ENCODE measurements around the gene TRA2A.

The TRA2A gene

DNA sequence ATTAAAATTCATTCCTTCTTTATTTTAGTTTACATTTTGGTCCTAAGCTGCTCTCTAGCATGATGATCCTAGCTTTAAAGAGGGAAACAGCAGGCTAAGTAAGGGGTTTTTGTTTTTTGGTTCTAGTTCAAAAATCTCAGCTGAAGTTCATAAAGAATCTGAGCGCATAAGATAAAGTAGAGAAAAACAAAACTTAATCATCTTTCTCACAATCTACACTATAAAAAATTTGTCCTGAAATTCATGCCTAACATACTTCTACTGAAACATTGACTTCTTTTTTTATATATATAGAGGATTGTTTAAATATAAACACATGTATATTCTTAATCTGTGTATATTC lies 54.7 kb downstream of the TRA2A start:
- H3K36me3 ChIP-seq (ENCODE audit: insufficient read depth, low read length) = no peaks in the 10 kb centered on the region
- TF ChIP-seq CTCF (conservative IDR thresholded peaks at IDR 0.05; ENCODE audit: low read length) (no peak), EZH2phosphoT487 (IDR thresholded peaks at IDR 0.05; ENCODE audit: borderline replicate concordance) (no peak)
- peaks cover 14% of the 10 kb centered on the region for H3K27me3 ChIP-seq (ENCODE audit: insufficient read depth, low read length, poor library complexity, severe bottlenecking)
- no peaks in the 10 kb centered on the region for H3K79me2 ChIP-seq (ENCODE audit: insufficient read depth, low read length)
- H2AFZ ChIP-seq (ENCODE audit: low read length) = no peak overlapping the region
- no peaks in the 10 kb centered on the region for H4K20me1 ChIP-seq (ENCODE audit: insufficient read depth, low read length, poor library complexity, severe bottlenecking)
- H3K4me3 ChIP-seq (ENCODE audit: low read length, poor library complexity, severe bottlenecking) = no peak overlapping the region
- H3K4me2 ChIP-seq (ENCODE audit: low read depth, low read length, poor library complexity, severe bottlenecking) = no peak overlapping the region
- H3K9me3 ChIP-seq (ENCODE audit: insufficient read depth, low read depth, low read length) = no peaks in the 10 kb centered on the region
- no peaks in the 10 kb centered on the region for H3K4me1 ChIP-seq (ENCODE audit: insufficient read depth, low read length, poor library complexity, severe bottlenecking)
- no peaks in the 10 kb centered on the region for H3K9me2 ChIP-seq (replicated peaks; ENCODE audit: low read depth, low read length)
- no peak overlapping the region for H3K9ac ChIP-seq (ENCODE audit: low read depth, low read length, poor library complexity, severe bottlenecking)
- no peaks in the 10 kb centered on the region for H3F3A ChIP-seq (ENCODE audit: low read depth)

GRCh38 chr7:23476286-23477156 lies 55.3 kb downstream of the TRA2A start:
- no peaks in the 10 kb centered on the region for H3K79me2 ChIP-seq (ENCODE audit: insufficient read depth, low read length)
- no peak overlapping the region for H3K9ac ChIP-seq (ENCODE audit: low read depth, low read length, poor library complexity, severe bottlenecking)
- H3K9me3 ChIP-seq (ENCODE audit: insufficient read depth, low read depth, low read length) = no peaks in the 10 kb centered on the region
- TF ChIP-seq CTCF (conservative IDR thresholded peaks at IDR 0.05; ENCODE audit: low read length) (no peak), EZH2phosphoT487 (IDR thresholded peaks at IDR 0.05; ENCODE audit: borderline replicate concordance) (no peak)
- no peaks in the 10 kb centered on the region for H4K20me1 ChIP-seq (ENCODE audit: insufficient read depth, low read length, poor library complexity, severe bottlenecking)
- H3K4me3 ChIP-seq (ENCODE audit: low read length, poor library complexity, severe bottlenecking) = no peak overlapping the region
- H3K9me2 ChIP-seq (replicated peaks; ENCODE audit: low read depth, low read length) = no peaks in the 10 kb centered on the region
- no peak overlapping the region for H3K4me2 ChIP-seq (ENCODE audit: low read depth, low read length, poor library complexity, severe bottlenecking)
- H3K36me3 ChIP-seq (ENCODE audit: insufficient read depth, low read length) = no peaks in the 10 kb centered on the region
- H3K27me3 ChIP-seq (ENCODE audit: insufficient read depth, low read length, poor library complexity, severe bottlenecking) = peaks cover 14% of the 10 kb centered on the region
- H3F3A ChIP-seq (ENCODE audit: low read depth) = no peaks in the 10 kb centered on the region
- no peak overlapping the region for H2AFZ ChIP-seq (ENCODE audit: low read length)
- H3K4me1 ChIP-seq (ENCODE audit: insufficient read depth, low read length, poor library complexity, severe bottlenecking) = no peaks in the 10 kb centered on the region

DNA sequence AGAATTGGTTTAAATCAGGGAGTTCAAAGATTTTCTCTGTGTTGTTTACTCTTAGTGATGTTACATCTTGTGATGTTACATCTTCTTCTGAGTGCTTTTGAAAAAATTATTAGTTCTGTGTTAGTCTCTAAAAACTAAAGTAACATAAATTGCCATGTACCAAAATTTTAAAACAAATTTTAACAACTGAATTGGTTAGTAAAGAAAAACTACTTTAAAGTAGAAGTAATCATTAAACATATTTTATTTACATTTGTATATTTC lies 56.3 kb downstream of the TRA2A start:
- TF ChIP-seq CTCF (conservative IDR thresholded peaks at IDR 0.05; ENCODE audit: low read length) (no peak), EZH2phosphoT487 (IDR thresholded peaks at IDR 0.05; ENCODE audit: borderline replicate concordance) (no peak)
- Histone ChIP-seq H3K9me2 (replicated peaks; ENCODE audit: low read depth, low read length) (no peaks in the 10 kb centered on the region), H2AFZ (ENCODE audit: low read length) (no peak overlapping the region), H3K4me3 (ENCODE audit: low read length, poor library complexity, severe bottlenecking) (no peak overlapping the region), H3F3A (ENCODE audit: low read depth) (no peaks in the 10 kb centered on the region), H3K36me3 (ENCODE audit: insufficient read depth, low read length) (no peaks in the 10 kb centered on the region), H3K4me2 (ENCODE audit: low read depth, low read length, poor library complexity, severe bottlenecking) (no peak overlapping the region), H4K20me1 (ENCODE audit: insufficient read depth, low read length, poor library complexity, severe bottlenecking) (no peaks in the 10 kb centered on the region), H3K4me1 (ENCODE audit: insufficient read depth, low read length, poor library complexity, severe bottlenecking) (no peaks in the 10 kb centered on the region), H3K27me3 (ENCODE audit: insufficient read depth, low read length, poor library complexity, severe bottlenecking) (peaks cover 14% of the 10 kb centered on the region), H3K9ac (ENCODE audit: low read depth, low read length, poor library complexity, severe bottlenecking) (no peak overlapping the region), H3K79me2 (ENCODE audit: insufficient read depth, low read length) (no peaks in the 10 kb centered on the region), H3K9me3 (ENCODE audit: insufficient read depth, low read depth, low read length) (no peaks in the 10 kb centered on the region)
